GM12872 (cell line): ENCODE measurements around the gene CENPP.

Experiments used
- CTCF ChIP-seq: IDR thresholded peaks from 3 replicates; pipeline ENCODE4 v1.5.1; 2011; ENCODE audit warnings: low read depth, mild to moderate bottlenecking, low read length, moderate library complexity; ENCODE audit not compliant: insufficient read depth

Gene CENPP

GRCh38 chr9:92298036-92298435, 27.7 kb upstream of the CENPP start:
- no peak for TF ChIP-seq CTCF

- no peak for TF ChIP-seq CTCF
Observed at GRCh38 chr9:92299116-92299515, 26.6 kb upstream of the CENPP start.

- no peak for TF ChIP-seq CTCF
Observed at GRCh38 chr9:92300936-92301335, 24.8 kb upstream of the CENPP start.

GRCh38 chr9:92308893-92309292, 16.9 kb upstream of the CENPP start:
- TF ChIP-seq CTCF = no peak

- no peak for TF ChIP-seq CTCF
Observed at GRCh38 chr9:92310562-92310961, 15.2 kb upstream of the CENPP start.

- no peak for TF ChIP-seq CTCF
Observed at GRCh38 chr9:92312887-92313623, 12.7 kb upstream of the CENPP start.

- TF ChIP-seq CTCF = no peak
Observed at GRCh38 chr9:92313624-92314012, 12.1 kb upstream of the CENPP start.
